GM12875 (cell line): ENCODE measurements around the gene CDCP2.

Experiments
- H3K4me3 ChIP-seq: one replicate; pipeline ENCODE4 v1.5.1; 2011; ENCODE audit warnings: low read depth, low read length, control low read depth
- CTCF ChIP-seq: IDR thresholded peaks from 2 replicates; pipeline ENCODE4 v1.5.1; 2011; ENCODE audit warnings: low read depth, mild to moderate bottlenecking, control low read depth, inconsistent platforms, low read length, moderate library complexity, borderline replicate concordance; ENCODE audit not compliant: insufficient read depth

Gene CDCP2

GRCh38 chr1:54122135-54122751 is 30.6 kb downstream of the CDCP2 start:
- no peak for TF ChIP-seq CTCF
- H3K4me3 ChIP-seq: no peak overlapping the region

GRCh38 chr1:54121482-54122134 is 31.2 kb downstream of the CDCP2 start:
- H3K4me3 ChIP-seq: no peak overlapping the region
- TF ChIP-seq CTCF: peak; percentile 75; the same call in 1 of the 2 replicates

- H3K4me3 ChIP-seq: no peak overlapping the region
- no peak for TF ChIP-seq CTCF
Observed at GRCh38 chr1:54120698-54121481, 31.9 kb downstream of the CDCP2 start.

- no peak for TF ChIP-seq CTCF
- H3K4me3 ChIP-seq: no peak overlapping the region
Observed at GRCh38 chr1:54120018-54120697, 32.6 kb downstream of the CDCP2 start.

- no peak for TF ChIP-seq CTCF
- no peak overlapping the region for H3K4me3 ChIP-seq
Observed at GRCh38 chr1:54118704-54119103, 34.1 kb downstream of the CDCP2 start.

GRCh38 chr1:54117815-54118563 is 34.8 kb downstream of the CDCP2 start:
- no peak for TF ChIP-seq CTCF
- no peak overlapping the region for H3K4me3 ChIP-seq
